Breast epithelium (tissue), 3 donors: Measurements from ENCODE around the gene TVP23C.

Experiments used
- CTCF ChIP-seq, 3 donors: fragments of 450-650 bp; IDR thresholded peaks; one replicate each; pipeline ENCODE4 v1.5.1; 2016 to 2017; ENCODE audit warnings: antibody characterized with exemption in 3 of 3, mild to moderate bottlenecking in 3 of 3, moderate library complexity in 3 of 3
- POLR2A ChIP-seq: fragments of 450-650 bp; IDR thresholded peaks from one replicate; pipeline ENCODE4 v1.6.1; 2016; ENCODE audit warnings: antibody characterized with exemption, mild to moderate bottlenecking, moderate library complexity

GRCh38 chr17:15480204-15480603 lies 83.1 kb downstream of the TVP23C start:
- TF ChIP-seq CTCF (IDR thresholded peaks at IDR 0.05), result no peak
- TF ChIP-seq POLR2A, result no peak
